Activated gamma-delta T cell treated with anti-CD3 and anti-CD28 coated beads, Interleukin-2, amount 50 U/mL, for 16 hours (primary cell): ENCODE measurements around the gene MROH8.
"Not testable (repeated sequence)": the region's sequence is repeated elsewhere in the genome, so short reads cannot be mapped to it uniquely, and the experiment has no call there.

Experiments used
- DNase-seq: peaks from one replicate; pipeline ENCODE4 v3.0.0-alpha.2; 2020; ENCODE audit warnings: low read depth

MROH8 gene

GRCh38 chr20:37090407-37090806 lies 88.9 kb downstream of the MROH8 start:
- DNase-seq = no peak

- DNase-seq = peak; percentile 3
Measured at GRCh38 chr20:37081717-37082289, 97.5 kb downstream of the MROH8 start.

DNA sequence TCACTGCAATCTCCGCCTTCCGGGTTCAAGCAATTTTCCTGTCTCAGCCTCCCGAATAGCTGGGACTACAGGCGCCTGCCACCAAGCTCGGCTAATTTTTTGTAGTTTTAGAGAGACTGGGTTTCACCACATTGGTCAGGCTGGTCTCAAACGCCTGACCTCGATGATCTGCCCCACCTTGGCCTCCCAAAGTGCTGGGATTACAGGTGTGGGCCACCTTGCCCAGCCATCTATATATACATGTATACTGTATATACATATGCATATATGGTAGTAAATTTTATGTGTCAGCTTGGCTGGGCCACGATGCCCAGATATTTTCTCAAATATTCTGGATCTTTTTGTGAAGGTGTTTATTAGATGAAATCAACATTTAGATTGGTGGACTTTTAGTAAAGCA lies 102.3 kb downstream of the MROH8 start:
- no peak for DNase-seq

DNA sequence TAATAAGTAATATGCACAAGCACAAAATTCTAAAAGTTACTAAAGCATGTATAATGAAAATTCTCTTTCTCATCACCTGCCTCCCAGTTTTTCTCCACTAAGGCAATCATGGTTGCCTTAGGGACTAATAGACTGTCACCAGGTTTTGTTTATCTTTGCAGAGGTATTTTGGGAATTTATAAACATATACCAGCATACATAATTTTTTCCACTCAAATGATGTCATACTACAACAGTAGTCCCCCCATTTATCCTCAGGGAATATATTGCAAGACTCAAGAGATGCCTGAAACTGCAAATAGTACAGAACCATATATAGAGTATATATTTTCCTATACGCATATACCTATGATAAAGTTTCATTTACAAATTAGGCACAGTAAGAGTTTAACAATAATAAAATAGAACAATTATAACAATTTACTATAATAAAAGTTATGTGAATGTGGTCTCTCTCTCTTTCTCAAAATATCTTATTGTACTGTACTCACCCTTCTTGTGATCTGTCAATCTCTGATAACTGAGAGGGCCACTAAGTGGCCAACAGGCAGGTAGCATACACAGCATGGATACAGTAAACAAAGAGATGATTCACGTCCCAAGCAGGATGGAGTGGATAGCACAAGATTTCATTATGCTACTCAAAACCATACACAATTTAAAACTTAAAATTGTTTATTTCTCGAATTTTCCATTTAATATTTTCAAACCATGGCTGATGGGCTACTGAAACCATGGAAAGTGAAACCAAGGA lies 103.2 kb downstream of the MROH8 start:
- no peak for DNase-seq

GRCh38 chr20:37072293-37073196 lies 106.8 kb downstream of the MROH8 start:
- DNase-seq = no peak

GRCh38 chr20:37071481-37071911 lies 107.9 kb downstream of the MROH8 start:
- DNase-seq = peak; percentile 3

DNA sequence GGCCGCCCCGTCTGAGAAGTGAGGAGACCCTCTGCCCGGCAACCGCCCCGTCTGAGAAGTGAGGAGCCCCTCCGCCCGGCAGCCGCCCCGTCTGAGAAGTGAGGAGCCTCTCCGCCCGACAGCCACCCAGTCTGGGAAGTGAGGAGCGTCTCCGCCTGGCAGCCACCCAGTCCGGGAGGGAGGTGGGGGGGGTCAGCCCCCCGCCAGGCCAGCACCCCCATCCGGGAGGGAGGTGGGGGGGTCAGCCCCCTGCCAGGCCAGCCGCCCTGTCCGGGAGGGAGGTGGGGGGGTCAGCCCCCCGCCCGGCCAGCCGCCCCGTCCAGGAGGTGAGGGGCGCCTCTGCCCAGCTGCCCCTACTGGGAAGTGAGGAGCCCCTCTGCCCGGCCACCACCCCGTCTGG lies 109.8 kb downstream of the MROH8 start:
- not testable (repeated sequence) for DNase-seq

- no peak for DNase-seq
Measured at GRCh38 chr20:37066168-37066567, 113.2 kb downstream of the MROH8 start.

DNA sequence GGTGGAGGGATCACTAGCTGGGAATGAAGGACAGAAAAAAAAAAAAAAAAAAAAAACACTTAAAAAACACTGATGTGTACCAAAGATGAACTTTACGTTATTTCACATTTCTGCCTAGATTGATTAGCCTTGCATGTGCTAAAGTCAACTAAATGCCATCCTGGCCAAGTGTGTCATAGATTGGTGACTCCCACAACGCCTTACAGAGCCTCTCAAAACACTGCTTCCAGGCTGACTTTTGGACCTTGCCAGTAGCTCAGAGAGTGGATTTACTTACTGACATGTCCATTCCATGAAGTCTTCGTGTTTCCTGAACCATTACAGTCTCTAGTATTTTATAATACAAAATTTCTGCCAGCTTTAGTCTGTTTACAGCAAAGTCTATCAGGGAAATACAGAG lies 124.1 kb downstream of the MROH8 start:
- DNase-seq = no peak

- DNase-seq = no peak
Measured at GRCh38 chr20:37053230-37053950, 126.0 kb downstream of the MROH8 start.
